ENCODE measurements around the gene ARHGEF17. TPM values are rescaled to one million over a fixed set of nuclear protein-coding genes. Genes with fewer than 3 reads are reported as not detected.
A peak's percentile ranks its signal among the peaks of the same experiment; 100 is the strongest.
"Not testable (repeated sequence)": the region's sequence is repeated elsewhere in the genome, so short reads cannot be mapped to it uniquely, and the experiment has no call there.

ARHGEF17 gene
- total RNA-seq, 2 donors from 2014 or later, result 0.06 to 0.42 TPM

DNA sequence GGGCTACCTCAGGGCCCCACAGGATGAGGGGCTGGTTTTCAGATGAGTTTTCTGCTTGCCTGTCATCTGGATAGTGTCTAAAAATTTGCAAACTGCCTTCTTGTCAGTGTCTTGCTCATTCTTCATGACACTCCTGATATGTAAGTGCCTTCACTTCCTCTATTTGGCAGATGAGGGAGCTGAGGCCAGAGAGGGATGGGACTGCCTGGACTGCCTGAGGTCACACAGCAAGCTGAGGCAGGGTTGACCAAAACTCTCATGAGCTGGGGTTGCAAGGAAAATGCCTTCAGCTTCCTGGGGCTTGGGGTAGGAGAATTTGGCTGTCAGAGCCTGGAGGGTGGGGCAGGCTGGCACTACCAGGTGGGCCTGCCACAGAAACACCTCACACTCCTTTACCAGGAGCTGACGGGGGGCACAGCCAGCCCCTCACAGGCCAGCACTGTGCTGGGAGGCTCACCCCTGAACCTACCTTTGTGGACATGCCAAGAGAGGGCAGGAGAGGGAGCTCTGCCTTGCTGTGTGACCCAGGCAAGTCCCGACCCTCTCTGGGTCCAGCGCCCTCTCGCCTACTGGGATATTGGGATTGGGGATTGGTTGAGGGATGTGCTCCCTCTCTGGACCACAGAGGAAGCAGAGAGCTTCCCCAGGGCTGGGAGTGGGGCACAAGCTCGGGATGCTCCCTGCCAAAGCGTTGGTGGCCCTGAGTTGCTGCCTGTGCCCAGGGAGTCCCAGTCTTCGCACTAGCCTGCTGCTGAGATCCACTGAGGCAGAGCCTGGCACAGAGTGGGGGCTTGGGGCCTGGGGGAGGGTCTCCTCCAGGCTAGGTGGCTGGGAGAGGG is 37.8 kb upstream of the ARHGEF17 start:
- peaks cover 15% of the 10 kb centered on the region for H3K27me3 Mint-ChIP-seq
- H3K9me3 Mint-ChIP-seq, result no peaks in the 10 kb centered on the region
- H3K4me3 Mint-ChIP-seq, result no peak overlapping the region
- H3K4me1 Mint-ChIP-seq, result no peaks in the 10 kb centered on the region
- no peak for ATAC-seq (replicated peaks)
- no peak overlapping the region for H3K27ac Mint-ChIP-seq
- no peaks in the 10 kb centered on the region for H3K36me3 Mint-ChIP-seq (ENCODE audit: low read depth)

- H3K9me3 Mint-ChIP-seq, result no peaks in the 10 kb centered on the region
- H3K4me1 Mint-ChIP-seq, result no peaks in the 10 kb centered on the region
- no peak overlapping the region for H3K27ac Mint-ChIP-seq
- ATAC-seq (replicated peaks), result no peak
- H3K27me3 Mint-ChIP-seq, result peaks cover 10% of the 10 kb centered on the region
- H3K36me3 Mint-ChIP-seq (ENCODE audit: low read depth), result no peaks in the 10 kb centered on the region
- no peak overlapping the region for H3K4me3 Mint-ChIP-seq
Measured at GRCh38 chr11:73270855-73271477, 37.1 kb upstream of the ARHGEF17 start.

- H3K4me3 Mint-ChIP-seq; H3K27ac Mint-ChIP-seq; H3K4me1 Mint-ChIP-seq; H3K9me3 Mint-ChIP-seq; H3K36me3 Mint-ChIP-seq (ENCODE audit: low read depth); ATAC-seq (replicated peaks); H3K27me3 Mint-ChIP-seq: not testable (repeated sequence)
Measured at GRCh38 chr11:73271478-73271865, 36.6 kb upstream of the ARHGEF17 start.

DNA sequence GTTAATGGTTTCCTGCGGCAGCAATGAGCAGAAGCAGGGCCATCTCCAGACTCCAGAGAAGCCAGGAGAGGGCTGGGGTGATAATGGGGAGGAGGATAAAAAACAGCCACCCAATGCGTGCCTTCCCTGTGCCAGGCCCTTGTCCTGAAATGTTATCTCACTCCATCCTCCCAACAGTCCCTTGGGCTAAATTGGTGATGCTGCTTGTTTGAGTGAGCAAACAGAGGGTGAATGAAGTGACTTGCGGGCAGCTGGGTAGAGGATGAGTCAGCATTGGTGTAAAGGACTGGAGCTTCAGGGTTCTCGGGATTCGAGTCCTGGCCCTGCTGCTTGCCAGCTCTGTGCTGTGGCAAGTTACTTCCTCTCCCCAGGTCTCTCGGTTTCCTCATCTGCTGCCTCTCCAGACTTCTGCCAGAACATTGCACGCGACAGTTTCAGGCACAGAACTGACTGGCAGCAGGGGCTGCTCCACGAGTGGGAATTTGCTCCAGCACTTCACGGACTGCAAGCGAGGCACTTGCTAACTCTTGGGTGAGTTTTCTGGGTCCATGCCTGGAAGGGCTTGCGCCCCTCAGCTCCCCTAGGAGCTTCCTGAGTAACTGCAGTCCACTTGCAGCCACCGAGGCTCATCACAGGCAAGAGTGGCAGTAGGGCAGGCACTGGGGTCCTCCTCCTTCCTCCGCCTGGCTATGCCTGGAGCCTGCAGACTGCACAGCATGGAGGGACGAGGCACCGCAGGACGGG is 36.0 kb upstream of the ARHGEF17 start, which contains the start of gene P2RY6:
Gene P2RY6 (plus strand): TSS at position 403 of the 744 bp plus-strand sequence. CDS start 24,181 bp downstream, outside the sequence.
- peaks cover 4% of the 10 kb centered on the region for H3K27me3 Mint-ChIP-seq
- H3K4me1 Mint-ChIP-seq, result no peaks in the 10 kb centered on the region
- no peaks in the 10 kb centered on the region for H3K9me3 Mint-ChIP-seq
- no peak within 1 kb of the TSS for H3K4me3 Mint-ChIP-seq
- H3K36me3 Mint-ChIP-seq (ENCODE audit: low read depth), result no peaks in the 10 kb centered on the region
- ATAC-seq (replicated peaks), result no peak
- H3K27ac Mint-ChIP-seq, result no peak within 1 kb of the TSS

DNA sequence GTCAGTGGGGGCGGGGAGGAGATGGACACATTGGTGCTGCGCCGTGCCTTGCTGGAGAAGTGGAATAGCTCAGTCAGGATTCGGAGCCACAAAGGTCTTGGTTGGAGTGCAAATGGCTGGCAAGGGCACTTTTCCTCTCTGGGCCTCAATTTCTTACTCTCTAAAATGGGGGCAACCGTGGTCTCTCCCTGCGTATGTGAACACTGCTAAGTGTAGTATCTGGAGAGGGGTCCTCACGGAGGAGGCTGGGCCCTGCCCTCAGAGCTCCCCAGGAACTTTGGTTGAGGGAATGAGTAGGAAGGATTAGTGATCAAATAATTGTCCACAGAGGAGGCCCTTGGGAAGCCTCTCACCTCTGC is 35.4 kb upstream of the ARHGEF17 start:
- no peaks in the 10 kb centered on the region for H3K36me3 Mint-ChIP-seq (ENCODE audit: low read depth)

DNA sequence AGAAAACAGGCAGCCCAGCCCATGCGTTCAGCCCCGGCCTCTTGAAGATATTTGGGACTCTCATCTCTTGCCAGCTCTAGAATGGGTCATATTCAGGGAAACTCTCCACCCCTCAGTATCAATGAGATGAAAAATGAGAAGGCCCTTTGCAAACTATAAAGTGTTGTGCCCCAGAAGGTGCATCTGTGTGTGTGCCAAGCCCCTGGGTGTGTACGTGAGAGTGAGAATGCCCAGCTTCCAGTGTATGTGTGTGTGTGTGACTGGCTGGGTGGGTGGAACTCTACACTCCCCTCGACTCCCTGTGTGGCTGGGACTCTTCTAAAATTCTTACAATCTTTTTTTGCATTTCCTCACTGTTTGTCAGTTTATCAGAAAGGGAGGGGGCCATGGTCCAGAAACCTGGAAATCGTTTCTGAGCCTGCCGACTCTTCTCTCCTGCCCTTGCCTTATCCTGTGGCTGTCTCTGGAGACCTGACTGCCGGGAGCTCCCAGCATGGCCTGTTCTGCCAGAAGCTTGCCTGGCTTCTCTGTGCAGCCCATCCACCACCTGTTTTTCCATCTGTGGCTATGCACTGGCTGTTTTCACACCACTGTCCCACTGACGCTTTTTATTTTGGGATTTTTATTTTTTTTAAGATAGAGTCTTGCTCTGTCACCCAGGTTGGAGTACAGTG is 34.7 kb upstream of the ARHGEF17 start:
- no peaks in the 10 kb centered on the region for H3K36me3 Mint-ChIP-seq (ENCODE audit: low read depth)
- no peaks in the 10 kb centered on the region for H3K4me1 Mint-ChIP-seq
- H3K27me3 Mint-ChIP-seq, result peaks cover 3% of the 10 kb centered on the region
- no peak overlapping the region for H3K4me3 Mint-ChIP-seq
- H3K27ac Mint-ChIP-seq, result no peak overlapping the region
- no peak for ATAC-seq (replicated peaks)
- no peaks in the 10 kb centered on the region for H3K9me3 Mint-ChIP-seq

More for the DNA sequence above, 35.4 kb upstream of the ARHGEF17 start:
- Mint-ChIP-seq H3K4me3 (no peak overlapping the region), H3K9me3 (no peaks in the 10 kb centered on the region), H3K27me3 (peaks cover 3% of the 10 kb centered on the region), H3K4me1 (no peaks in the 10 kb centered on the region), H3K27ac (no peak overlapping the region)
- ATAC-seq (replicated peaks), result no peak

DNA sequence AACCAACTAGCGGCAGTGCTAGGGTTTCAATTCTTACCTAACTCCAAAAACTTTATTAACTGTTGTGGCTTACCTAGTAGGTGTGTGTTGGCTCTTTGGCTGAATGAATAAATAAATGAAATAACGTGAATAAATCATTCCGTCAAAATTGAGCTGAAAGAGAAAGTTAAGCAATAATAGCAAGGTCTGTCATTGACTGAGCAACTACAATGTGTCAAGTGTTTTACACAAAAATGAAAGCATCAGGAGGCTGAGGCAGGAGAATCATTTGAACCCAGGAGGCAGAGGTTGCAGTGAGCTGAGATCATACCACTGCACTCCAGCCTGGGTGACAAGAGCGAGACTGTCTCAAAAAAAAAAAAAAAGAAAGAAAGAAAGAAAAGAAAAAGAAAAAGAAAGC is 33.9 kb upstream of the ARHGEF17 start:
- H3K4me3 Mint-ChIP-seq; ATAC-seq (replicated peaks); H3K27me3 Mint-ChIP-seq; H3K9me3 Mint-ChIP-seq; H3K4me1 Mint-ChIP-seq; H3K36me3 Mint-ChIP-seq (ENCODE audit: low read depth); H3K27ac Mint-ChIP-seq: not testable (repeated sequence)

- no peaks in the 10 kb centered on the region for H3K27me3 Mint-ChIP-seq
- H3K4me3 Mint-ChIP-seq, result no peak overlapping the region
- H3K9me3 Mint-ChIP-seq, result no peaks in the 10 kb centered on the region
- no peak for ATAC-seq (replicated peaks)
- no peaks in the 10 kb centered on the region for H3K36me3 Mint-ChIP-seq (ENCODE audit: low read depth)
- H3K4me1 Mint-ChIP-seq, result no peaks in the 10 kb centered on the region
- H3K27ac Mint-ChIP-seq, result no peak overlapping the region
Measured at GRCh38 chr11:73274722-73275380, 33.2 kb upstream of the ARHGEF17 start.

DNA sequence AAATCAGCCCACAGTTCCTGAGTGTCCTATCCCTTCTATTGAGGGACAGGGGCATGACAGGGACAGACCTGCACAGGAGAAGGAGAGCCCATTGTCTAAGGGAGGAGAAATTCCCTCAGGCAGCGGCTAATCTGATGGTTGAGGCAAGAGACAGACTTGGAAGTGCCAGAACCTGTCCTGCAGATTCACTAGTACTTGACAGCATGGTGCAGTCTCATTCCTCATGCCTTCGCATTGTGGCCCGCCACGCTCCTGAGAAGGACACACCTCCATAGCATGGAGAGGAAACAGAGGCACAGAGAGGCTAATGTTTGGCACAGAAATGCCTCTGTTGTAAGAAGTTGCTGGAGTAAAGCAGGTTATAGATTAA is 32.7 kb upstream of the ARHGEF17 start:
- Mint-ChIP-seq H3K9me3 (no peaks in the 10 kb centered on the region), H3K4me1 (no peaks in the 10 kb centered on the region), H3K4me3 (no peak overlapping the region), H3K27ac (no peak overlapping the region), H3K36me3 (ENCODE audit: low read depth) (no peaks in the 10 kb centered on the region), H3K27me3 (no peaks in the 10 kb centered on the region)
- no peak for ATAC-seq (replicated peaks)

DNA sequence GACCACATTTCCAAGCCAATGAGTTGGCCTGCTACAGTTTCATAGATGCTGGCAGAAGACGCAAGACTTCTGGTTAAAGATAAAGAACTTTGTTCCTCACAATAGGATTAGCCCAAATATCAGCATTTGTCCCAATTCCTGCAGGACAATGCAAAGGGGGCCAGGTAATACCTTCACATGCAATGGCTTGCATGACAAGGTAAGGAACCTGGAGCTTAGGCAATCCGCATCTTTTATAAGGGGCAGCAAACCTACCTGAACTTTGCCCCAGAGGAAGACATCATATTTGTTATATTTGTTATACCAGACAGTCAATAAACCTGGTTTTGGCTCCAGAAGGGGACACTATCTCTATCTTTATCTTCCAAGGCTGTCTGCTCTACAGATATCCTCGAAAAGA is 30.6 kb upstream of the ARHGEF17 start:
- H3K4me3 Mint-ChIP-seq, result no peak overlapping the region
- no peaks in the 10 kb centered on the region for H3K9me3 Mint-ChIP-seq
- no peaks in the 10 kb centered on the region for H3K36me3 Mint-ChIP-seq (ENCODE audit: low read depth)
- no peak for ATAC-seq (replicated peaks)
- no peak overlapping the region for H3K27ac Mint-ChIP-seq
- no peaks in the 10 kb centered on the region for H3K27me3 Mint-ChIP-seq
- H3K4me1 Mint-ChIP-seq, result no peaks in the 10 kb centered on the region

- peak overlapping the region; percentile 2 for H3K27ac Mint-ChIP-seq
- ATAC-seq (replicated peaks), result no peak
- no peak overlapping the region for H3K4me3 Mint-ChIP-seq
- H3K36me3 Mint-ChIP-seq (ENCODE audit: low read depth), result no peaks in the 10 kb centered on the region
- H3K4me1 Mint-ChIP-seq, result no peaks in the 10 kb centered on the region
- H3K27me3 Mint-ChIP-seq, result no peaks in the 10 kb centered on the region
- H3K9me3 Mint-ChIP-seq, result no peaks in the 10 kb centered on the region
Measured at GRCh38 chr11:73280626-73281025, 27.4 kb upstream of the ARHGEF17 start.

GRCh38 chr11:73281201-73281741 is 26.8 kb upstream of the ARHGEF17 start:
- no peak for ATAC-seq (replicated peaks)
- Mint-ChIP-seq H3K4me3 (no peak overlapping the region), H3K36me3 (ENCODE audit: low read depth) (no peaks in the 10 kb centered on the region), H3K4me1 (no peaks in the 10 kb centered on the region), H3K27ac (no peak overlapping the region), H3K9me3 (no peaks in the 10 kb centered on the region), H3K27me3 (no peaks in the 10 kb centered on the region)

DNA sequence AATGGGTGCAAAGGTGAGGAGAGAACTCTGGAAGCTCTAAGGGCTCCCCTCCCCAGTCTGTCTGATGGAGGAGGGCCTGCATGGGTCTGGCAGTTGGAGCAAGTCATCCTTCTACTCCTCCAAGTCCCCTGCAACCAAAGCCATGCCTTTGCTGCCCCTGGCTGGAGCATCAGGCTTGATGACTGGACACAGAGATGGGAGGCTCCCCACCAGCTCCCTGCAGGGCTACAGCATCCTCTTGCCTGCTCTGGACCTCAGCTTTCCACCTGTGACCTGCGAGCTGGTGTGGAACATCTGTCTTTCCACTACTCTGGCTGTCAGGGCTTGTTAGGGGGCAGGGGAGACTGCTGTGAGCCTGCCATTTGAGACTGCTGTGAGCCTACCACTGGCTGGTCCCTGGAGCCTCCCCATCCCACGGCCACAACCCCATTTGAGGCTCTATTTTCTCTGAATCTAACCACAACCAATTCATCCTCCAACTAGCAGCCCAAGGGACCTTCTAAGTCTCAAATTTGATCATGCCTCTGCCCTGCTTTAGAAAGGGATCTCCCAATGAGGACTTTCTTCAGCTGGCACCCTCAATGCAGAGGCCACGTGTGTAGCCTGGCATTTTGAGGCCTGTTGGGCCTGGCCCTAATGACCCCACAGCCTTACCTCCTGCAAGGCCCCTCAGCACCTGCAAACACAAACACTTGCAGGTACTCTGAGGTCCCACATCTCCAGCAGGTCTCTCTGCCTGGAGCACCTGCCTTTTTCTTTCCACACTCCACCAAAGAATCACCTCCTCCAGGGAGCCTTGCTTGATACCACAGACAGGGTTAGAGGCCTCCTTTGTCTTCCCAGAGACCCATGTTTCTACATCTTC is 26.0 kb upstream of the ARHGEF17 start:
- H3K36me3 Mint-ChIP-seq (ENCODE audit: low read depth), result no peaks in the 10 kb centered on the region
- H3K27me3 Mint-ChIP-seq, result no peaks in the 10 kb centered on the region
- no peaks in the 10 kb centered on the region for H3K4me1 Mint-ChIP-seq
- no peak for ATAC-seq (replicated peaks)
- H3K27ac Mint-ChIP-seq, result no peak overlapping the region
- no peaks in the 10 kb centered on the region for H3K9me3 Mint-ChIP-seq
- no peak overlapping the region for H3K4me3 Mint-ChIP-seq
